ENCODE data around the gene MYT1. TPM values are rescaled to one million over a fixed set of nuclear protein-coding genes. Genes with fewer than 3 reads are reported as not detected.

Gene MYT1
- total and polyA plus RNA-seq, 2 of the 13 experiments (the other 11 are each of a cell fraction or from before 2014, with no cell fraction given): 0.58 to 2.5 TPM

DNA sequence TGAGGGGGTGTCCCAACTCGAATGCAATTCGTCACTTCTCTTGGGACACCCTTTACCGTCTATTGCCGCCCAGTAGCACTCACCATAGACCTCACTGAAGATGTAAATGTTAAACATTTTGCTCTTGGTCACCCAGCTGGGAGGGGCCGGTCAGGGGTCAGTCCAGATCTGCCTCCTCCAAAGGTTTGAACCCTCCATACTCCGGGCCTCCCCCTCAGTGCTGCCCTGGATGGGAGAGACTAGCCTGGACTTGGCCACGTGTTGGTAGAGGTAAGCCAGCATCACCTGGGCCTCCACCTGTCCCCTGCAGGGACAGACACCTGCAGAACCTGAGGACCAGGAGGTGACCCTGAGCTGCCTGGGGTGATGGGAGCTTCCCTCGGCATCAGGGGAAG lies 5.0 kb upstream of the MYT1 start:
- no peaks in the 10 kb centered on the region for H3K36me3 ChIP-seq (replicated peaks in 1 of 2; ENCODE audit: control insufficient read depth in 1 of 2, insufficient read depth in 2 of 2, low read length in 2 of 2)
- H3K4me3 ChIP-seq (replicated peaks in 1 of 3; ENCODE audit: insufficient read depth in 1 of 3, low read depth in 2 of 3, low read length in 3 of 3): no peak overlapping the region
- FAIRE-seq (no peak), ATAC-seq (no peak), DNase-seq (ENCODE audit: low spot score) (no peak)
- peaks cover 7% of the 10 kb centered on the region; the same call in 1 of the 2 replicates for H4K20me1 ChIP-seq (ENCODE audit: insufficient read depth, low read length)
- no peak overlapping the region for H2AFZ ChIP-seq (ENCODE audit: low read length)
- no peaks in the 10 kb centered on the region for H3K79me2 ChIP-seq (ENCODE audit: insufficient read depth, low read length)
- peaks cover 25% of the 10 kb centered on the region; the same call in 1 of the 2 replicates for H3K4me1 ChIP-seq (ENCODE audit: insufficient read depth, low read length)
- intact Hi-C loops (cut with micrococcal nuclease; ENCODE audit: unreplicated experiment) (no loop called here), in situ Hi-C loops (cut with HindIII; ENCODE audit: extremely low pct_ligation_motif_present, low pct_unique_long_range_greater_than_20kb) (no loop called here)
- ChIA-PET POLR2A (no interaction called here), CTCF (ENCODE audit: low intra/inter-chr PET ratio, low total read pairs) (no interaction called here)
- H3K9ac ChIP-seq (ENCODE audit: insufficient read depth, low read depth, low read length): no peak overlapping the region
- H3K27me3 ChIP-seq (ENCODE audit: control insufficient read depth in 1 of 2, insufficient read depth in 2 of 2, low read length in 2 of 2): peaks cover 21 to 65% of the 10 kb centered on the region in 2 experiments
- H3K4me2 ChIP-seq (ENCODE audit: low read depth, low read length): no peak overlapping the region
- no TSS peak for BruUV-seq (replicated peaks)
- H3K9me3 ChIP-seq (ENCODE audit: low read length): no peaks in the 10 kb centered on the region
- WGBS (ENCODE audit: low lambda C conversion rate): 23% methylated on average over 8 of the region's 8 CpGs
- no peak overlapping the region for H3K27ac ChIP-seq (ENCODE audit: extremely low read length, insufficient read depth, low read length)
- no peak for TF ChIP-seq RNF2 (conservative IDR thresholded peaks at IDR 0.05; ENCODE audit: low read depth)
- TF ChIP-seq, protein P1, sequence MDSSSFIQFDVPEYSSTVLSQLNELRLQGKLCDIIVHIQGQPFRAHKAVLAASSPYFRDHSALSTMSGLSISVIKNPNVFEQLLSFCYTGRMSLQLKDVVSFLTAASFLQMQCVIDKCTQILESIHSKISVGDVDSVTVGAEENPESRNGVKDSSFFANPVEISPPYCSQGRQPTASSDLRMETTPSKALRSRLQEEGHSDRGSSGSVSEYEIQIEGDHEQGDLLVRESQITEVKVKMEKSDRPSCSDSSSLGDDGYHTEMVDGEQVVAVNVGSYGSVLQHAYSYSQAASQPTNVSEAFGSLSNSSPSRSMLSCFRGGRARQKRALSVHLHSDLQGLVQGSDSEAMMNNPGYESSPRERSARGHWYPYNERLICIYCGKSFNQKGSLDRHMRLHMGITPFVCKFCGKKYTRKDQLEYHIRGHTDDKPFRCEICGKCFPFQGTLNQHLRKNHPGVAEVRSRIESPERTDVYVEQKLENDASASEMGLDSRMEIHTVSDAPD (CRISPR knock-in tag; IDR thresholded peaks at IDR 0.05): no peak
- TF ChIP-seq, protein P2, sequence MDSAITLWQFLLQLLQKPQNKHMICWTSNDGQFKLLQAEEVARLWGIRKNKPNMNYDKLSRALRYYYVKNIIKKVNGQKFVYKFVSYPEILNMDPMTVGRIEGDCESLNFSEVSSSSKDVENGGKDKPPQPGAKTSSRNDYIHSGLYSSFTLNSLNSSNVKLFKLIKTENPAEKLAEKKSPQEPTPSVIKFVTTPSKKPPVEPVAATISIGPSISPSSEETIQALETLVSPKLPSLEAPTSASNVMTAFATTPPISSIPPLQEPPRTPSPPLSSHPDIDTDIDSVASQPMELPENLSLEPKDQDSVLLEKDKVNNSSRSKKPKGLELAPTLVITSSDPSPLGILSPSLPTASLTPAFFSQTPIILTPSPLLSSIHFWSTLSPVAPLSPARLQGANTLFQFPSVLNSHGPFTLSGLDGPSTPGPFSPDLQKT (CRISPR knock-in tag; IDR thresholded peaks at IDR 0.05; ENCODE audit: borderline replicate concordance): no peak
- no peak for TF ChIP-seq ZFX (CRISPR knock-in tag; IDR thresholded peaks at IDR 0.05; ENCODE audit: low read depth)
- TF ChIP-seq NCOA2 (CRISPR knock-in tag; IDR thresholded peaks at IDR 0.05): no peak
- no peak for TF ChIP-seq CBX1 (IDR thresholded peaks at IDR 0.05; ENCODE audit: low read depth)
- TF ChIP-seq, protein P3, sequence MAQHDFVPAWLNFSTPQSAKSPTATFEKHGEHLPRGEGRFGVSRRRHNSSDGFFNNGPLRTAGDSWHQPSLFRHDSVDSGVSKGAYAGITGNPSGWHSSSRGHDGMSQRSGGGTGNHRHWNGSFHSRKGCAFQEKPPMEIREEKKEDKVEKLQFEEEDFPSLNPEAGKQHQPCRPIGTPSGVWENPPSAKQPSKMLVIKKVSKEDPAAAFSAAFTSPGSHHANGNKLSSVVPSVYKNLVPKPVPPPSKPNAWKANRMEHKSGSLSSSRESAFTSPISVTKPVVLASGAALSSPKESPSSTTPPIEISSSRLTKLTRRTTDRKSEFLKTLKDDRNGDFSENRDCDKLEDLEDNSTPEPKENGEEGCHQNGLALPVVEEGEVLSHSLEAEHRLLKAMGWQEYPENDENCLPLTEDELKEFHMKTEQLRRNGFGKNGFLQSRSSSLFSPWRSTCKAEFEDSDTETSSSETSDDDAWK (CRISPR knock-in tag; IDR thresholded peaks at IDR 0.05): no peak
- TF ChIP-seq, protein P4, sequence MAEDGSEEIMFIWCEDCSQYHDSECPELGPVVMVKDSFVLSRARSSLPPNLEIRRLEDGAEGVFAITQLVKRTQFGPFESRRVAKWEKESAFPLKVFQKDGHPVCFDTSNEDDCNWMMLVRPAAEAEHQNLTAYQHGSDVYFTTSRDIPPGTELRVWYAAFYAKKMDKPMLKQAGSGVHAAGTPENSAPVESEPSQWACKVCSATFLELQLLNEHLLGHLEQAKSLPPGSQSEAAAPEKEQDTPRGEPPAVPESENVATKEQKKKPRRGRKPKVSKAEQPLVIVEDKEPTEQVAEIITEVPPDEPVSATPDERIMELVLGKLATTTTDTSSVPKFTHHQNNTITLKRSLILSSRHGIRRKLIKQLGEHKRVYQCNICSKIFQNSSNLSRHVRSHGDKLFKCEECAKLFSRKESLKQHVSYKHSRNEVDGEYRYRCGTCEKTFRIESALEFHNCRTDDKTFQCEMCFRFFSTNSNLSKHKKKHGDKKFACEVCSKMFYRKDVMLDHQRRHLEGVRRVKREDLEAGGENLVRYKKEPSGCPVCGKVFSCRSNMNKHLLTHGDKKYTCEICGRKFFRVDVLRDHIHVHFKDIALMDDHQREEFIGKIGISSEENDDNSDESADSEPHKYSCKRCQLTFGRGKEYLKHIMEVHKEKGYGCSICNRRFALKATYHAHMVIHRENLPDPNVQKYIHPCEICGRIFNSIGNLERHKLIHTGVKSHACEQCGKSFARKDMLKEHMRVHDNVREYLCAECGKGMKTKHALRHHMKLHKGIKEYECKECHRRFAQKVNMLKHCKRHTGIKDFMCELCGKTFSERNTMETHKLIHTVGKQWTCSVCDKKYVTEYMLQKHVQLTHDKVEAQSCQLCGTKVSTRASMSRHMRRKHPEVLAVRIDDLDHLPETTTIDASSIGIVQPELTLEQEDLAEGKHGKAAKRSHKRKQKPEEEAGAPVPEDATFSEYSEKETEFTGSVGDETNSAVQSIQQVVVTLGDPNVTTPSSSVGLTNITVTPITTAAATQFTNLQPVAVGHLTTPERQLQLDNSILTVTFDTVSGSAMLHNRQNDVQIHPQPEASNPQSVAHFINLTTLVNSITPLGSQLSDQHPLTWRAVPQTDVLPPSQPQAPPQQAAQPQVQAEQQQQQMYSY (CRISPR knock-in tag; IDR thresholded peaks at IDR 0.05): no peak
- no peak for TF ChIP-seq HMGA1 (CRISPR knock-in tag; conservative IDR thresholded peaks at IDR 0.05)
- no peak for TF ChIP-seq ZNF644 (CRISPR knock-in tag; IDR thresholded peaks at IDR 0.05; ENCODE audit: low read depth)
- no peak for TF ChIP-seq CEBPB (IDR thresholded peaks at IDR 0.05; ENCODE audit: borderline replicate concordance, low read depth, low read length)
- TF ChIP-seq, protein P5, sequence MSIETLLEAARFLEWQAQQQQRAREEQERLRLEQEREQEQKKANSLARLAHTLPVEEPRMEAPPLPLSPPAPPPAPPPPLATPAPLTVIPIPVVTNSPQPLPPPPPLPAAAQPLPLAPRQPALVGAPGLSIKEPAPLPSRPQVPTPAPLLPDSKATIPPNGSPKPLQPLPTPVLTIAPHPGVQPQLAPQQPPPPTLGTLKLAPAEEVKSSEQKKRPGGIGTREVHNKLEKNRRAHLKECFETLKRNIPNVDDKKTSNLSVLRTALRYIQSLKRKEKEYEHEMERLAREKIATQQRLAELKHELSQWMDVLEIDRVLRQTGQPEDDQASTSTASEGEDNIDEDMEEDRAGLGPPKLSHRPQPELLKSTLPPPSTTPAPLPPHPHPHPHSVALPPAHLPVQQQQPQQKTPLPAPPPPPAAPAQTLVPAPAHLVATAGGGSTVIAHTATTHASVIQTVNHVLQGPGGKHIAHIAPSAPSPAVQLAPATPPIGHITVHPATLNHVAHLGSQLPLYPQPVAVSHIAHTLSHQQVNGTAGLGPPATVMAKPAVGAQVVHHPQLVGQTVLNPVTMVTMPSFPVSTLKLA (IDR thresholded peaks at IDR 0.05): no peak
- no peak for TF ChIP-seq ZNF296 (CRISPR knock-in tag; conservative IDR thresholded peaks at IDR 0.05)
- no peak for TF ChIP-seq ZNF629 (CRISPR knock-in tag; conservative IDR thresholded peaks at IDR 0.05)
- TF ChIP-seq ZNF749 (CRISPR knock-in tag; IDR thresholded peaks at IDR 0.05; ENCODE audit: borderline replicate concordance): no peak
- no peak for TF ChIP-seq ZNF136 (CRISPR knock-in tag; IDR thresholded peaks at IDR 0.05; ENCODE audit: low read depth)
- no peak for TF ChIP-seq RBM39 (IDR thresholded peaks at IDR 0.05; ENCODE audit: low read depth, low read length, poor library complexity, severe bottlenecking)

All from HepG2 (cell line).